ENCODE measurements around the gene CNOT11.

CNOT11 gene

GRCh38 chr2:101264360-101264939, 11.8 kb downstream of the CNOT11 start:
- Histone ChIP-seq H3K27me3 (ENCODE audit: control insufficient read depth, insufficient read depth, low read length) (no peaks in the 10 kb centered on the region), H3K9me3 (ENCODE audit: control insufficient read depth, insufficient read depth, low read depth, low read length) (no peaks in the 10 kb centered on the region), H3K4me1 (ENCODE audit: control insufficient read depth, insufficient read depth, low read length) (peaks cover 10% of the 10 kb centered on the region), H3K27ac (ENCODE audit: low read depth, low read length) (no peak overlapping the region), H3K4me3 (ENCODE audit: low read depth, low read length) (no peak overlapping the region), H3K9ac (ENCODE audit: low read length) (no peak overlapping the region), H3K36me3 (ENCODE audit: control insufficient read depth, insufficient read depth, low read length) (peaks cover 81% of the 10 kb centered on the region)

GRCh38 chr2:101265893-101266499, 13.3 kb downstream of the CNOT11 start:
- H3K36me3 ChIP-seq (ENCODE audit: control insufficient read depth, insufficient read depth, low read length) = peaks cover 86% of the 10 kb centered on the region
- no peak overlapping the region for H3K9ac ChIP-seq (ENCODE audit: low read length)
- H3K27ac ChIP-seq (ENCODE audit: low read depth, low read length) = peak overlapping the region; percentile 62; the same call in 1 of the 2 replicates
- H3K9me3 ChIP-seq (ENCODE audit: control insufficient read depth, insufficient read depth, low read depth, low read length) = no peaks in the 10 kb centered on the region
- peaks cover 10% of the 10 kb centered on the region for H3K4me1 ChIP-seq (ENCODE audit: control insufficient read depth, insufficient read depth, low read length)
- H3K4me3 ChIP-seq (ENCODE audit: low read depth, low read length) = no peak overlapping the region
- H3K27me3 ChIP-seq (ENCODE audit: control insufficient read depth, insufficient read depth, low read length) = no peaks in the 10 kb centered on the region

- H3K4me3 ChIP-seq (ENCODE audit: low read depth, low read length) = no peak overlapping the region
- no peaks in the 10 kb centered on the region for H3K9me3 ChIP-seq (ENCODE audit: control insufficient read depth, insufficient read depth, low read depth, low read length)
- no peak overlapping the region for H3K9ac ChIP-seq (ENCODE audit: low read length)
- H3K4me1 ChIP-seq (ENCODE audit: control insufficient read depth, insufficient read depth, low read length) = peaks cover 10% of the 10 kb centered on the region
- H3K27ac ChIP-seq (ENCODE audit: low read depth, low read length) = no peak overlapping the region
- H3K36me3 ChIP-seq (ENCODE audit: control insufficient read depth, insufficient read depth, low read length) = peaks cover 91% of the 10 kb centered on the region
- no peaks in the 10 kb centered on the region for H3K27me3 ChIP-seq (ENCODE audit: control insufficient read depth, insufficient read depth, low read length)
These were observed 15.3 kb downstream of the CNOT11 start for GRCh38 chr2:101267671-101268656.

- H3K36me3 ChIP-seq (ENCODE audit: control insufficient read depth, insufficient read depth, low read length) = peaks cover 78% of the 10 kb centered on the region
- no peak overlapping the region for H3K27ac ChIP-seq (ENCODE audit: low read depth, low read length)
- no peak overlapping the region for H3K4me3 ChIP-seq (ENCODE audit: low read depth, low read length)
- H3K9me3 ChIP-seq (ENCODE audit: control insufficient read depth, insufficient read depth, low read depth, low read length) = no peaks in the 10 kb centered on the region
- H3K27me3 ChIP-seq (ENCODE audit: control insufficient read depth, insufficient read depth, low read length) = no peaks in the 10 kb centered on the region
- H3K9ac ChIP-seq (ENCODE audit: low read length) = no peak overlapping the region
- peaks cover 3% of the 10 kb centered on the region for H3K4me1 ChIP-seq (ENCODE audit: control insufficient read depth, insufficient read depth, low read length)
These were observed 18.1 kb downstream of the CNOT11 start for GRCh38 chr2:101270700-101271259.

GRCh38 chr2:101272045-101272784, 19.5 kb downstream of the CNOT11 start:
- no peaks in the 10 kb centered on the region for H3K4me1 ChIP-seq (ENCODE audit: control insufficient read depth, insufficient read depth, low read length)
- H3K9ac ChIP-seq (ENCODE audit: low read length) = no peak overlapping the region
- H3K4me3 ChIP-seq (ENCODE audit: low read depth, low read length) = no peak overlapping the region
- no peaks in the 10 kb centered on the region for H3K9me3 ChIP-seq (ENCODE audit: control insufficient read depth, insufficient read depth, low read depth, low read length)
- peaks cover 75% of the 10 kb centered on the region for H3K36me3 ChIP-seq (ENCODE audit: control insufficient read depth, insufficient read depth, low read length)
- H3K27ac ChIP-seq (ENCODE audit: low read depth, low read length) = no peak overlapping the region
- no peaks in the 10 kb centered on the region for H3K27me3 ChIP-seq (ENCODE audit: control insufficient read depth, insufficient read depth, low read length)

GRCh38 chr2:101273056-101273455, 20.4 kb downstream of the CNOT11 start:
- Histone ChIP-seq H3K9me3 (ENCODE audit: control insufficient read depth, insufficient read depth, low read depth, low read length) (no peaks in the 10 kb centered on the region), H3K27ac (ENCODE audit: low read depth, low read length) (no peak overlapping the region), H3K36me3 (ENCODE audit: control insufficient read depth, insufficient read depth, low read length) (peaks cover 72% of the 10 kb centered on the region), H3K9ac (ENCODE audit: low read length) (no peak overlapping the region), H3K4me1 (ENCODE audit: control insufficient read depth, insufficient read depth, low read length) (no peaks in the 10 kb centered on the region), H3K4me3 (ENCODE audit: low read depth, low read length) (no peak overlapping the region), H3K27me3 (ENCODE audit: control insufficient read depth, insufficient read depth, low read length) (no peaks in the 10 kb centered on the region)

GRCh38 chr2:101274142-101274541, 21.5 kb downstream of the CNOT11 start:
- no peaks in the 10 kb centered on the region for H3K4me1 ChIP-seq (ENCODE audit: control insufficient read depth, insufficient read depth, low read length)
- no peak overlapping the region for H3K9ac ChIP-seq (ENCODE audit: low read length)
- H3K9me3 ChIP-seq (ENCODE audit: control insufficient read depth, insufficient read depth, low read depth, low read length) = no peaks in the 10 kb centered on the region
- H3K27me3 ChIP-seq (ENCODE audit: control insufficient read depth, insufficient read depth, low read length) = no peaks in the 10 kb centered on the region
- no peak overlapping the region for H3K27ac ChIP-seq (ENCODE audit: low read depth, low read length)
- H3K36me3 ChIP-seq (ENCODE audit: control insufficient read depth, insufficient read depth, low read length) = peaks cover 71% of the 10 kb centered on the region
- no peak overlapping the region for H3K4me3 ChIP-seq (ENCODE audit: low read depth, low read length)

- Histone ChIP-seq H3K27ac (ENCODE audit: low read depth, low read length) (no peak overlapping the region), H3K4me3 (ENCODE audit: low read depth, low read length) (no peak overlapping the region), H3K27me3 (ENCODE audit: control insufficient read depth, insufficient read depth, low read length) (no peaks in the 10 kb centered on the region), H3K4me1 (ENCODE audit: control insufficient read depth, insufficient read depth, low read length) (no peaks in the 10 kb centered on the region), H3K36me3 (ENCODE audit: control insufficient read depth, insufficient read depth, low read length) (peaks cover 69% of the 10 kb centered on the region), H3K9me3 (ENCODE audit: control insufficient read depth, insufficient read depth, low read depth, low read length) (no peaks in the 10 kb centered on the region), H3K9ac (ENCODE audit: low read length) (no peak overlapping the region)
These were observed 24.4 kb downstream of the CNOT11 start for GRCh38 chr2:101277111-101277510.

GRCh38 chr2:101278925-101279324, 26.2 kb downstream of the CNOT11 start:
- no peak overlapping the region for H3K9ac ChIP-seq (ENCODE audit: low read length)
- no peaks in the 10 kb centered on the region for H3K27me3 ChIP-seq (ENCODE audit: control insufficient read depth, insufficient read depth, low read length)
- no peaks in the 10 kb centered on the region for H3K9me3 ChIP-seq (ENCODE audit: control insufficient read depth, insufficient read depth, low read depth, low read length)
- no peaks in the 10 kb centered on the region for H3K4me1 ChIP-seq (ENCODE audit: control insufficient read depth, insufficient read depth, low read length)
- H3K4me3 ChIP-seq (ENCODE audit: low read depth, low read length) = no peak overlapping the region
- H3K36me3 ChIP-seq (ENCODE audit: control insufficient read depth, insufficient read depth, low read length) = peaks cover 71% of the 10 kb centered on the region
- H3K27ac ChIP-seq (ENCODE audit: low read depth, low read length) = no peak overlapping the region

GRCh38 chr2:101281482-101281881, 28.8 kb downstream of the CNOT11 start:
- no peak overlapping the region for H3K9ac ChIP-seq (ENCODE audit: low read length)
- H3K4me1 ChIP-seq (ENCODE audit: control insufficient read depth, insufficient read depth, low read length) = no peaks in the 10 kb centered on the region
- no peak overlapping the region for H3K27ac ChIP-seq (ENCODE audit: low read depth, low read length)
- H3K9me3 ChIP-seq (ENCODE audit: control insufficient read depth, insufficient read depth, low read depth, low read length) = no peaks in the 10 kb centered on the region
- H3K27me3 ChIP-seq (ENCODE audit: control insufficient read depth, insufficient read depth, low read length) = no peaks in the 10 kb centered on the region
- no peak overlapping the region for H3K4me3 ChIP-seq (ENCODE audit: low read depth, low read length)
- peaks cover 82% of the 10 kb centered on the region for H3K36me3 ChIP-seq (ENCODE audit: control insufficient read depth, insufficient read depth, low read length)

All from HUES6 (cell line).